HCT116 (cell line): ENCODE data around the gene NPIPA1.
"Not testable (repeated sequence)": the region's sequence is repeated elsewhere in the genome, so short reads cannot be mapped to it uniquely, and the experiment has no call there.

Source experiments
- CTCF ChIP-seq, 3 experiments: fragments of 200-600 bp in 1 of 3; sonication (generic) in 1 of 3; IDR thresholded peaks in 2 of 3; conservative IDR thresholded peaks in 1 of 3; 2 replicates each; pipeline ENCODE4 v1.5.1; 2012 to 2017; ENCODE audit warnings: low read depth in 2 of 3, low read length in 2 of 3, antibody characterized with exemption in 1 of 3, borderline replicate concordance in 1 of 3, control low read depth in 1 of 3, mild to moderate bottlenecking in 1 of 3, mixed read lengths in 1 of 3, mixed run types in 1 of 3, moderate library complexity in 1 of 3; ENCODE audit not compliant: insufficient read depth in 1 of 3
- SP1 ChIP-seq: IDR thresholded peaks from 2 replicates; pipeline ENCODE4 v1.6.1; 2012; ENCODE audit warnings: low read depth

- not testable (repeated sequence) for TF ChIP-seq CTCF (IDR thresholded peaks at IDR 0.05 in 2 of 3, conservative IDR thresholded peaks at IDR 0.05 in 1 of 3; ENCODE audit: borderline replicate concordance in 1 of 3, insufficient read depth in 1 of 3, low read depth in 2 of 3, low read length in 2 of 3); SP1
Observed at GRCh38 chr16:14898162-14898561, 39.1 kb upstream of the NPIPA1 start.
